KMS-11 (cell line): ENCODE data around the gene LNX1.

Source experiments
- H2AFZ ChIP-seq: fragments of 200-600 bp; sonication (generic); 2 replicates; pipeline ENCODE4 v1.6.1; 2016; ENCODE audit warnings: antibody characterized with exemption, mixed run types, low read depth
- H3K27ac ChIP-seq: fragments of 200-600 bp; sonication (generic); 2 replicates; pipeline ENCODE4 v1.6.1; 2016; ENCODE audit warnings: mild to moderate bottlenecking, mixed run types
- H3K27me3 ChIP-seq: fragments of 200-600 bp; sonication (generic); 2 replicates; pipeline ENCODE4 v1.6.1; 2017; ENCODE audit warnings: mild to moderate bottlenecking, low read depth, mixed run types, moderate library complexity; ENCODE audit not compliant: insufficient read depth
- H3K36me3 ChIP-seq: fragments of 200-600 bp; sonication (generic); 2 replicates; pipeline ENCODE4 v1.6.1; 2017; ENCODE audit warnings: mild to moderate bottlenecking, mixed run types; ENCODE audit not compliant: insufficient read depth
- H3K4me1 ChIP-seq: fragments of 200-600 bp; sonication (generic); 2 replicates; pipeline ENCODE4 v1.6.1; 2016; ENCODE audit warnings: mild to moderate bottlenecking, low read depth, mixed run types; ENCODE audit not compliant: poor library complexity, severe bottlenecking
- H3K4me2 ChIP-seq: fragments of 200-600 bp; sonication (generic); 2 replicates; pipeline ENCODE4 v1.7.0; 2016; ENCODE audit warnings: mild to moderate bottlenecking, mixed run types
- H3K4me3 ChIP-seq: fragments of 200-600 bp; sonication (generic); IDR thresholded peaks from 2 replicates; pipeline ENCODE4 v1.6.1; 2017; ENCODE audit warnings: low read depth, low read length, mixed read lengths; ENCODE audit not compliant: insufficient read depth
- H3K79me2 ChIP-seq: fragments of 200-600 bp; sonication (generic); 2 replicates; pipeline ENCODE4 v1.6.1; 2016; ENCODE audit warnings: low read depth, mixed run types; ENCODE audit not compliant: insufficient read depth
- H3K9ac ChIP-seq: fragments of 200-600 bp; sonication (generic); 2 replicates; pipeline ENCODE4 v1.6.1; 2016; ENCODE audit warnings: mild to moderate bottlenecking, mixed run types
- H4K20me1 ChIP-seq: fragments of 200-600 bp; sonication (generic); 2 replicates; pipeline ENCODE4 v1.6.1; 2016; ENCODE audit warnings: mild to moderate bottlenecking, mixed run types; ENCODE audit not compliant: insufficient read depth
- CTCF ChIP-seq: fragments of 200-600 bp; sonication (generic); conservative IDR thresholded peaks from 2 replicates; pipeline ENCODE4 v1.6.1; 2017; ENCODE audit warnings: low read depth, mild to moderate bottlenecking, antibody characterized with exemption, low read length, moderate library complexity, mixed read lengths

Gene LNX1

GRCh38 chr4:53635697-53636483 is 44.6 kb upstream of the LNX1 start:
- no peak overlapping the region for H3K4me2 ChIP-seq
- H3K27ac ChIP-seq: no peak overlapping the region
- H3K9ac ChIP-seq: no peak overlapping the region
- no peaks in the 10 kb centered on the region for H4K20me1 ChIP-seq
- H3K27me3 ChIP-seq: no peaks in the 10 kb centered on the region
- no peak overlapping the region for H2AFZ ChIP-seq
- no peak overlapping the region for H3K4me3 ChIP-seq
- no peaks in the 10 kb centered on the region for H3K79me2 ChIP-seq
- H3K4me1 ChIP-seq: no peaks in the 10 kb centered on the region
- no peaks in the 10 kb centered on the region for H3K36me3 ChIP-seq
- TF ChIP-seq CTCF: no peak

GRCh38 chr4:53633608-53634007 is 42.3 kb upstream of the LNX1 start:
- Histone ChIP-seq H3K4me2 (no peak overlapping the region), H3K27me3 (no peaks in the 10 kb centered on the region), H2AFZ (no peak overlapping the region), H3K9ac (no peak overlapping the region), H4K20me1 (no peaks in the 10 kb centered on the region), H3K36me3 (no peaks in the 10 kb centered on the region), H3K4me1 (no peaks in the 10 kb centered on the region), H3K27ac (no peak overlapping the region), H3K4me3 (no peak overlapping the region), H3K79me2 (no peaks in the 10 kb centered on the region)
- TF ChIP-seq CTCF: no peak

- Histone ChIP-seq H3K4me3 (no peak overlapping the region), H3K36me3 (no peaks in the 10 kb centered on the region)
- no peak for TF ChIP-seq CTCF
These were observed 38.0 kb upstream of the LNX1 start for GRCh38 chr4:53629296-53629695.

GRCh38 chr4:53626491-53626890 is 35.2 kb upstream of the LNX1 start:
- no peak overlapping the region for H2AFZ ChIP-seq
- no peaks in the 10 kb centered on the region for H3K4me1 ChIP-seq
- no peaks in the 10 kb centered on the region for H3K36me3 ChIP-seq
- H3K79me2 ChIP-seq: no peaks in the 10 kb centered on the region
- no peaks in the 10 kb centered on the region for H4K20me1 ChIP-seq
- TF ChIP-seq CTCF: no peak
- H3K27ac ChIP-seq: no peak overlapping the region
- H3K27me3 ChIP-seq: no peaks in the 10 kb centered on the region
- no peak overlapping the region for H3K4me3 ChIP-seq
- no peak overlapping the region for H3K4me2 ChIP-seq
- no peak overlapping the region for H3K9ac ChIP-seq

More at GRCh38 chr4:53629296-53629695, 38.0 kb upstream of the LNX1 start:
- H3K79me2 ChIP-seq: no peaks in the 10 kb centered on the region
- H3K4me2 ChIP-seq: no peak overlapping the region
- no peaks in the 10 kb centered on the region for H4K20me1 ChIP-seq
- H3K9ac ChIP-seq: no peak overlapping the region
- no peak overlapping the region for H3K27ac ChIP-seq
- H3K27me3 ChIP-seq: no peaks in the 10 kb centered on the region
- H2AFZ ChIP-seq: no peak overlapping the region
- H3K4me1 ChIP-seq: no peaks in the 10 kb centered on the region
